CD4-positive, alpha-beta T cell treated with Interleukin-2 at 100 ng/mL for 4 hours (primary cell): ENCODE measurements around the gene ALPK3.

Experiments
- DNase-seq: peaks from one replicate; pipeline ENCODE4 v3.0.0-alpha.2; 2020; ENCODE audit warnings: low spot score

The ALPK3 gene

DNA sequence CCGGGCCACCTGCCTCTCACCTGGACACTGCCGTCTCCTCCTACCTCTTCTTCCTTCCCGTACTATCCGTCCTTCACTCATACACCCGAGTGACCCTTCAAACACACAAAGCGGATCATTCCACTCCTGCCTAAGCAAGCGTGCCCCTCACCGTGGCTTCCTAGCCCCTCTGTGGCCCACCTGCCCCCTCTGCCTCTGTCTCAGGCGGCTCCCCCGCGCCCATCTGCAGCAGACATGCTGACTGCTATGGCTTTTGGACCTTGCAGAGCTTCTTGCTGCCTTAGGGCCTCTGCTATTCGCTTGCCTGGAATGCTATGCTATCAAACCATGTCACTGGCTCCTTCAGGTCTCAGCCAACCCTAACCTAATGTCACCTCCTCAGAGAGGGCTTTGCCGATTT lies 105.4 kb downstream of the ALPK3 start:
- DNase-seq: no peak
